ENCODE results near the gene NID1.
"Not testable (repeated sequence)": the region's sequence is repeated elsewhere in the genome, so short reads cannot be mapped to it uniquely, and the experiment has no call there.

NID1 gene

DNA sequence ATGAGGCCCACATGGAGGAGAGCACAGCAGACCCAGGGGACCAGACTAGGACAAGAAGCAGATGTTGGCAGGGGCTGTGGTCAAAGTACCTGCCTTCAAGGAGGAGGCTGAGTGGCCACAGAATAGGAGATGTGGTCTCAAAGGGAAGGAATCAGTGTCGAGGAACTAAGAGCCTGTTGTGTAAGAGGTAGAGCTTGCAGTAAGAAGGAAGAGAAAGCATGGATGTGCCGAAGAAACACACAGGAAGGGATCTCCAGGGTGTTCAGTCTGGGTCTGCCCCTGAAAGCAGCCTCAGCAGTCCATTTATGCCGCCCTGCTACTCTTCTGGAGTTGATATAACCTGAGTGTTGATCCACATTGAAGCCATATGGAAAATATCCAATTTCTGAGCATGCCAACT is 83.9 kb downstream of the NID1 start:
- no peak overlapping the region for H3K4me3 ChIP-seq (ENCODE audit: low read depth, low read length)
- DNase-seq (ENCODE audit: low read depth) = no peak

DNA sequence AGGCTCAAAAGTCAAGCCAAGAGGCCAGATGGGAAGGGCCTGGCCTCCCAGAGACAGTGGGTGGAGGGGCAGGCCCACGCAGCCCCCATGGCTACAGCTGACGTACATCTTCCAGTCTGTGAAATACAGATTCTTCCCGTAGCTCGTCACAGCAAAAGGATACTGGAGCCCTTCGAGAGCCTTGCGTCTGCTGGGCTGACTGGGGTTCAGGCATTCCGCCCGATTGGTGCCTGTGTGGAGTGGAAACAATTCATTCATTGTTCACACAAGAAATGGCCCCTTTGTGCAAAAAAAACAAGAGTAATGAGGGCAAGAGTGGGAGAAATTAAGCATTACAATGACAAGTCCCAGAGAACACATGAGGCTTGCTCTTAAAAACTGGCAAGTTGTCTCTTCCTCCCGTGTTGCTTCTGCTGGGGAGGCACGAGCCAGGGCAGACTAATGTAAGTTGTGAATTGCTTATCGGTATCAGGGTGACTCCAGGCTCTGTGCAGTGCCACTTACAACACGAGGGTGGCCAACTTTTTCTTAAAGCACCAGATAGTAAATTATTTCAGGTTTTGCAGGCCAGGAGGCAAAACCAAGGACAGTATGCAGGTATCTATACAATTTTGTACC is 85.1 kb downstream of the NID1 start:
- no peak overlapping the region for H3K4me3 ChIP-seq (ENCODE audit: low read depth, low read length)
- no peak for DNase-seq (ENCODE audit: low read depth)

- DNase-seq (ENCODE audit: low read depth) = no peak
- H3K4me3 ChIP-seq (ENCODE audit: low read depth, low read length) = no peak overlapping the region
Observed at GRCh38 chr1:235979176-235979575, 85.7 kb downstream of the NID1 start.

DNA sequence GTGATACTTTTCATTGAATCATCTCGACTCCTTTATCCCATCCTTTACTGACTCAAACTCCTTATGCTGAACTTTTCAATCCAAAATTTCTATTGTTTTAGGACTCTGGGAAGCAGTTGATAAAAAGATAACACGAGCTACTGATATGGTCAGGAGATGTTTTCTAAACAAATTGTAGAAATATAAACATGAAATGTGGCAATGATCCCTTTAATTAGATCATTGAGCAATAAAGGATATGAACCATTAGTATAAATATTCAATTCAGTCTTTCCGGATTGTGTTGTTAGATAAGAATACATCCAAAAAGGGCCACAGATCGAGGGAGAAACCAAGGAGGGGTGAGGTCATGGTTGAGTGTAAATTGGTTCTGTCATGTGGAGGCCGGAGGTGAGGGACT is 88.4 kb downstream of the NID1 start:
- no peak for DNase-seq (ENCODE audit: low read depth)
- no peak overlapping the region for H3K4me3 ChIP-seq (ENCODE audit: low read depth, low read length)

- no peak for DNase-seq (ENCODE audit: low read depth)
- H3K4me3 ChIP-seq (ENCODE audit: low read depth, low read length) = no peak overlapping the region
Observed at GRCh38 chr1:235974616-235975015, 90.3 kb downstream of the NID1 start.

DNA sequence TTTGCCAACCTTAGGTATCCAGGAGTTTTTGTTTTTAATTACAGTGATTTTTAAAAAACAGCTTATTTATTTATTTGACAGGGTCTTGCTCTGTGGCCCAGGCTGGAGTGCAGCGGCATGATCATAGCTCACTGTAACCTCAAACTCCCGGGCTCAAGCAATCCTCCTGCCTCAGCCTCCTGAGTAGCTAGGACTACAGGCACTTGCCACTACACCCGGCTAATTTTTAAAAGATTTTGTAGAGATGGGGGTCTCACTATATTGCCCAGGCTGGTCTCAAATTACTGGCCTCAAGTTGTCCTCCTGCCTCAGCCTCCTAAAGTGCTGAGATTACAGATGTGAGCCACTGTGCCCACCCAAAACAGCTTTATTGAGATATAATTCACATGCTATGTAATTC is 92.2 kb downstream of the NID1 start:
- DNase-seq (ENCODE audit: low read depth); H3K4me3 ChIP-seq (ENCODE audit: low read depth, low read length): not testable (repeated sequence)

GRCh38 chr1:235972311-235972689 is 92.6 kb downstream of the NID1 start:
- peak overlapping the region; percentile 33 for H3K4me3 ChIP-seq (ENCODE audit: low read depth, low read length)
- peak; percentile 56 for DNase-seq (ENCODE audit: low read depth)

DNA sequence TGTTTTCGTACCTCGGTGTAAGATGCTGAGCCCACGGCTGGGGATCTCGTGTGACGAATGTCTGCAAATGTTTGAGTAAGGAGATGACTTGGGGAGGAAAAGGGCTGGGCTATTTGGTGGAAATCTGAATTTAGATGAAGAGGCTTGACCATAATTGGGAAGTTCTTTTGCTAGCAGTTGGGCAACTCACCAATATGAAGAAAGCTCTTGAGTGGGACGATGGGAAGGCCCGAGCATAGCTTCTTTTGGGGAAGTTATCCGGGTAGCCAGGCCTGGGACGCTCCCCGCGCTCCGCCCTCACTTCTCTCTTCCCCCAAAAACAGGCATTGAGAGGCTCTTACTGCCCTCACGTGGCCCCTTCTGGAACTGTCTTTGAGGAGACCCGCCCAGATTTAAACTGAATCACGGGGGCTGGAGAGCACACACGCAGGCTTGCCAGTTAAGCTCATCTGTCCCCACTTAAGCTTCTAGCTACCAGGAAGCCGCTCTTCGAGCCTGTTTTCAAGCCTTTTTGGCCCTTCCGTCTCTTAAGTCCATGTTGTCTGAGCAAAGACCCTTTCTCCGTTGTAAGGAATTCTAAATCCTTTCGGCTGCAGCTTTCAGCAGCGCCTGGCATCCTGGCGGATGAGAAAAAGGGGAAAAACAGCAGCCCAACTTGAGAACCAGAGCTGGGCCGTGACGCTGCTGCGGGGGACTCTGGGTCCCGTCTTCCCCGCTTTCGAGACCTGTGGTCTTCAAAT is 93.1 kb downstream of the NID1 start:
- peak overlapping the region; percentile 33 for H3K4me3 ChIP-seq (ENCODE audit: low read depth, low read length)
- peak; percentile 84 for DNase-seq (ENCODE audit: low read depth)

GRCh38 chr1:235971020-235971419 is 93.9 kb downstream of the NID1 start:
- H3K4me3 ChIP-seq (ENCODE audit: low read depth, low read length) = no peak overlapping the region
- DNase-seq (ENCODE audit: low read depth) = no peak

DNA sequence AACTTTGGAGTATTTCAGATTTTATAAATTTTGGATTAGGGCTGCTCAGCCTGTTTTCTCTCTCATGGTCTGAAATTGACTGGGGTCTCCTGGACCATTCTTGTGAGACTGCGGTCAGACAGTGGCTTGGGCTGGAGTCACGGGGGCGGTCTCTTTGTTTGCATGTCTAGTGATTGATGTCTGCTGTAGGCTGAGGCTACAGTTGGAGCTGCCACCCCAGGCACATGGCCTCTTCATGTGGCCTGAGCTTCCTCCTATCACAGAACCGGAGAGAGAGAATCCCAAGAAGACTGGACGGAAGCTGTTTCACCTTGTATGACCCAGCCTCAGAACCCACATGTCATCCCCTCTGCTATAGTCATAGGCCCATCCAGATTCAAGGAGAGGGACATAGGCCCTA is 96.1 kb downstream of the NID1 start:
- H3K4me3 ChIP-seq (ENCODE audit: low read depth, low read length) = no peak overlapping the region

GRCh38 chr1:235966134-235966533 is 98.8 kb downstream of the NID1 start:
- DNase-seq (ENCODE audit: low read depth); H3K4me3 ChIP-seq (ENCODE audit: low read depth, low read length): not testable (repeated sequence)

More for the DNA sequence above, 96.1 kb downstream of the NID1 start:
- DNase-seq (ENCODE audit: low read depth) = no peak

- no peak for DNase-seq (ENCODE audit: low read depth)
- no peak overlapping the region for H3K4me3 ChIP-seq (ENCODE audit: low read depth, low read length)
Observed at GRCh38 chr1:235960809-235961208, 104.1 kb downstream of the NID1 start.

- no peak overlapping the region for H3K4me3 ChIP-seq (ENCODE audit: low read depth, low read length)
- no peak for DNase-seq (ENCODE audit: low read depth)
Observed at GRCh38 chr1:235958021-235958420, 106.9 kb downstream of the NID1 start.

- no peak overlapping the region for H3K4me3 ChIP-seq (ENCODE audit: low read depth, low read length)
- DNase-seq (ENCODE audit: low read depth) = no peak
Observed at GRCh38 chr1:235955777-235956176, 109.1 kb downstream of the NID1 start.

- no peak for DNase-seq (ENCODE audit: low read depth)
- no peak overlapping the region for H3K4me3 ChIP-seq (ENCODE audit: low read depth, low read length)
Observed at GRCh38 chr1:235954306-235955283, 110.3 kb downstream of the NID1 start.

DNA sequence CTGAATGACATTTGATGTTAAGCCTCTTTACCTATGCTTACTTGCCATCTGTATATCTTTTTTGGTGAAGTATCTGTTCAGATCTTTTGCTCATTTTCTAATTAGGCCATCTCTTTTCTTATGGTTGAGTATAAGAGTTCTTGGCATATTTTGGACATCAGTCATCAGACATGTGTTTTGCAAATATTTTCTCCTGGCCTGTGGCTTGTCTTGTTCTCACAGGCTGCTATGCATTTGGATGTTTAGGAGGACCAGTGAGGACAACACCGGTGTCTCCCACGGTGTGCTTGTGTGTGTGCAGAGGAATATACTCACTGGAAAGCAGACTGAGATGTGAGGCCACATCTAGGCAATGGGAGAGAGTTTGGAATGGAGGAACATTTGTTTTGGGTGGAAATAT is 111.1 kb downstream of the NID1 start:
- peak; percentile 82 for DNase-seq (ENCODE audit: low read depth)
- H3K4me3 ChIP-seq (ENCODE audit: low read depth, low read length) = no peak overlapping the region

- no peak for DNase-seq (ENCODE audit: low read depth)
- H3K4me3 ChIP-seq (ENCODE audit: low read depth, low read length) = no peak overlapping the region
Observed at GRCh38 chr1:235952950-235953615, 111.8 kb downstream of the NID1 start.

DNA sequence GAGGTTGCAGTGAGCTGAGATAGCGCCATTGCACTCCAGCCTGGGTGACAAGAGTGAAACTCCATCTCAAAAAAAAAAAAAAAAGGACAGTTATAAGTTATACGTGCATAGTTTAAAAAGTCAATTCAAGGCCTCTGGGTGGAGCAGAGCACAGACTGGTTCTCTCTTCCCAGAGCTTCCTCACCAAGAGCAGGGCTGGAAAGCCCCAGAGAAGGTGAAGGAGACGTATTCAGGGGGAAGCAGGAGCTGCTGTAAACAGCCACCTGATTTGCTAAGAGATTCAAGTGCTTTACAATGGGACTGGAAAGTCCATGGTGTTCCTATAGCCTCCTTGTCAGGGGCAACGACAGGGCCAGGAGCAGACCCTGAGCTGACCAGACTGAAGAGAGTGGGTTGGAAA is 113.2 kb downstream of the NID1 start:
- no peak for DNase-seq (ENCODE audit: low read depth)
- no peak overlapping the region for H3K4me3 ChIP-seq (ENCODE audit: low read depth, low read length)

GRCh38 chr1:235950318-235950717 is 114.6 kb downstream of the NID1 start:
- no peak overlapping the region for H3K4me3 ChIP-seq (ENCODE audit: low read depth, low read length)
- DNase-seq (ENCODE audit: low read depth) = no peak
